IPS DF 6.9 (cell line): ENCODE results near the gene MEAK7.

Experiments
- DNase-seq: peaks from one replicate; pipeline ENCODE4 v3.0.0-alpha.2; 2013; ENCODE audit warnings: low read depth, low spot score
- H3K27ac ChIP-seq: one replicate; pipeline ENCODE4 v1.5.1; 2013; ENCODE audit warnings: low read length, control low read depth
- H3K27me3 ChIP-seq: 2 replicates; pipeline ENCODE4 v1.6.1; 2013; ENCODE audit warnings: mild to moderate bottlenecking, low read length; ENCODE audit not compliant: control insufficient read depth, insufficient read depth
- H3K36me3 ChIP-seq: 2 replicates; pipeline ENCODE4 v1.6.1; 2013; ENCODE audit warnings: low read length; ENCODE audit not compliant: control insufficient read depth, insufficient read depth
- H3K4me1 ChIP-seq: 2 replicates; pipeline ENCODE4 v1.6.1; 2013; ENCODE audit warnings: low read length; ENCODE audit not compliant: control insufficient read depth, insufficient read depth
- H3K4me3 ChIP-seq: 2 replicates; pipeline ENCODE4 v1.5.1; 2013; ENCODE audit warnings: mild to moderate bottlenecking, low read length
- H3K9me3 ChIP-seq: 2 replicates; pipeline ENCODE4 v1.6.1; 2013; ENCODE audit warnings: low read length, inconsistent platforms; ENCODE audit not compliant: control insufficient read depth, insufficient read depth
- WGBS: extraction: QIAGEN DNeasy Blood & Tissue Kit; methylation state at CpG from one replicate; pipeline ENCODE4 v1.1.7; 2013; ENCODE audit warnings: mixed read lengths, missing lambda C conversion rate; ENCODE audit not compliant: insufficient read length, insufficient coverage; 5-methylcytosine and 5-hydroxymethylcytosine counted together

The MEAK7 gene

GRCh38 chr16:84544031-84544773 is 39.7 kb upstream of the MEAK7 start:
- Histone ChIP-seq H3K27me3 (no peaks in the 10 kb centered on the region), H3K36me3 (no peaks in the 10 kb centered on the region), H3K4me1 (peaks cover 4% of the 10 kb centered on the region), H3K4me3 (no peak overlapping the region), H3K27ac (no peak overlapping the region), H3K9me3 (no peaks in the 10 kb centered on the region)
- no peak for DNase-seq
- WGBS, result no CpG with 5 or more reads among the region's 25 CpGs

- DNase-seq, result no peak
- H3K4me3 ChIP-seq, result no peak overlapping the region
- no peaks in the 10 kb centered on the region for H3K36me3 ChIP-seq
- H3K27me3 ChIP-seq, result no peaks in the 10 kb centered on the region
- no peaks in the 10 kb centered on the region for H3K4me1 ChIP-seq
- no peak overlapping the region for H3K27ac ChIP-seq
- no peaks in the 10 kb centered on the region for H3K9me3 ChIP-seq
- WGBS, result no CpG with 5 or more reads among the region's 2 CpGs
These were observed 38.8 kb upstream of the MEAK7 start for GRCh38 chr16:84543253-84543652.

- DNase-seq, result no peak
- Histone ChIP-seq H3K4me1 (no peaks in the 10 kb centered on the region), H3K4me3 (no peak overlapping the region), H3K27ac (no peak overlapping the region), H3K27me3 (no peaks in the 10 kb centered on the region), H3K36me3 (no peaks in the 10 kb centered on the region), H3K9me3 (no peaks in the 10 kb centered on the region)
- WGBS, result no CpG with 5 or more reads among the region's 7 CpGs
These were observed 37.7 kb upstream of the MEAK7 start for GRCh38 chr16:84541999-84542817.

- H3K9me3 ChIP-seq, result no peaks in the 10 kb centered on the region
- H3K36me3 ChIP-seq, result no peaks in the 10 kb centered on the region
- H3K4me1 ChIP-seq, result peaks cover 2% of the 10 kb centered on the region
- H3K4me3 ChIP-seq, result no peak overlapping the region
- no peaks in the 10 kb centered on the region for H3K27me3 ChIP-seq
- no CpG with 5 or more reads among the region's 4 CpGs for WGBS
- DNase-seq, result no peak
- H3K27ac ChIP-seq, result no peak overlapping the region
These were observed 35.7 kb upstream of the MEAK7 start for GRCh38 chr16:84540194-84540593.

GRCh38 chr16:84538222-84538840 is 33.9 kb upstream of the MEAK7 start:
- Histone ChIP-seq H3K27ac (no peak overlapping the region), H3K27me3 (no peaks in the 10 kb centered on the region), H3K4me3 (no peak overlapping the region), H3K4me1 (peaks cover 5% of the 10 kb centered on the region), H3K36me3 (no peaks in the 10 kb centered on the region), H3K9me3 (no peaks in the 10 kb centered on the region)
- no CpG with 5 or more reads among the region's 6 CpGs for WGBS
- no peak for DNase-seq

GRCh38 chr16:84537491-84538151 is 33.2 kb upstream of the MEAK7 start:
- Histone ChIP-seq H3K27ac (no peak overlapping the region), H3K36me3 (no peaks in the 10 kb centered on the region), H3K4me3 (no peak overlapping the region), H3K27me3 (no peaks in the 10 kb centered on the region), H3K4me1 (peaks cover 5% of the 10 kb centered on the region), H3K9me3 (no peaks in the 10 kb centered on the region)
- no peak for DNase-seq
- WGBS, result no CpG with 5 or more reads among the region's 11 CpGs

- no peak for DNase-seq
- Histone ChIP-seq H3K9me3 (no peaks in the 10 kb centered on the region), H3K4me1 (peaks cover 8% of the 10 kb centered on the region), H3K27ac (no peak overlapping the region), H3K4me3 (no peak overlapping the region), H3K36me3 (no peaks in the 10 kb centered on the region), H3K27me3 (no peaks in the 10 kb centered on the region)
- 100% methylated on average over 2 of the region's 9 CpGs for WGBS
These were observed 31.4 kb upstream of the MEAK7 start for GRCh38 chr16:84535851-84536250.

- DNase-seq, result no peak
- Histone ChIP-seq H3K27ac (no peak overlapping the region), H3K9me3 (no peaks in the 10 kb centered on the region), H3K27me3 (no peaks in the 10 kb centered on the region), H3K4me3 (no peak overlapping the region), H3K4me1 (peaks cover 8% of the 10 kb centered on the region), H3K36me3 (no peaks in the 10 kb centered on the region)
- no CpG with 5 or more reads among the region's 6 CpGs for WGBS
These were observed 30.9 kb upstream of the MEAK7 start for GRCh38 chr16:84535408-84535807.

- no peak overlapping the region for H3K27ac ChIP-seq
- no peaks in the 10 kb centered on the region for H3K9me3 ChIP-seq
- H3K4me1 ChIP-seq, result peaks cover 8% of the 10 kb centered on the region
- H3K27me3 ChIP-seq, result no peaks in the 10 kb centered on the region
- 100% methylated on average over 2 of the region's 5 CpGs for WGBS
- H3K36me3 ChIP-seq, result no peaks in the 10 kb centered on the region
- no peak for DNase-seq
- H3K4me3 ChIP-seq, result no peak overlapping the region
These were observed 30.4 kb upstream of the MEAK7 start for GRCh38 chr16:84534815-84535214.

GRCh38 chr16:84532855-84533486 is 28.5 kb upstream of the MEAK7 start:
- Histone ChIP-seq H3K9me3 (no peaks in the 10 kb centered on the region), H3K4me1 (peaks cover 8% of the 10 kb centered on the region), H3K4me3 (no peak overlapping the region), H3K27ac (no peak overlapping the region), H3K36me3 (no peaks in the 10 kb centered on the region), H3K27me3 (no peaks in the 10 kb centered on the region)
- no peak for DNase-seq
- no CpG with 5 or more reads among the region's 11 CpGs for WGBS
